Inflammatory macrophage (primary cell): ENCODE measurements around the gene MAP2.

Experiments
- DNase-seq, 2 donors: peaks; one replicate each; pipeline ENCODE4 v3.0.0-alpha.2; 2020 to 2022

Gene MAP2

GRCh38 chr2:209663139-209663538 is 239.3 kb downstream of the MAP2 start:
- no peak for DNase-seq

DNA sequence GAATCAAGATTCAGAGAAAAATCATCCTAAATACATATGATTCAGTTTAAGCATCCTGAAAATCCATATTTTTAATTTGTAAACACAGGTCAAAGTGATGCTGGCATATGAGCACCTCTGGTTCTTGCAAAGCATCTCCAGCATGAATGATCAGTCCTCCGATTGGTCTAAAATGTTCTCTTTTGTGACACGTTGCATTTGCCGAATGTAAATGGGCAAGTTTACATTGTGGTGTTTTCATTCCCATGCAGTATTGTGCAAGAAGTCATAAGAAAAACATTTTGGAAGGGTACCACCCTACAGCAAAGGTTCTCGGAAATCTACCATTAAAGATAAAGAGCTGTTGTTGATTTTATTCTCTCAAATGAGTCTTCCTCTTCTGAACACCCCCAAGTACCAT is 239.8 kb downstream of the MAP2 start:
- DNase-seq = no peak

DNA sequence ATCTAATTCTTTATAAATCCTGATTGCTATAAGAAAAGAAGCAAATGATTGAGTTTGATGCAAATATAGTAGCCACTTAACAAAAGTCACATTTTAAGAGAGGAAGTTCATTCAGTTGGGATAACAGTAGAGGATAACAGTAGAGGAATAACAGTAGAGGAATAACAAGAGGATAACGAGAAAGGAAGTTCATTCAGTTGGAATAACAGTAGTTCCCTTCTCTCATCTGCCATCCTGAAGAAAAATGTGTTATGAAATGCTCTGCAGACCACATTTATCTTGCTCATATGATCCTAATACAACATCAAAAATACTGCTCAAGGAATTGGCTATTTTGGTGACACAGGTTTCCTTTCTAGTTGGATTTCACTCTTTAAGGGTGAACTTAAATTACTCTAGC is 242.4 kb downstream of the MAP2 start:
- DNase-seq = no peak

DNA sequence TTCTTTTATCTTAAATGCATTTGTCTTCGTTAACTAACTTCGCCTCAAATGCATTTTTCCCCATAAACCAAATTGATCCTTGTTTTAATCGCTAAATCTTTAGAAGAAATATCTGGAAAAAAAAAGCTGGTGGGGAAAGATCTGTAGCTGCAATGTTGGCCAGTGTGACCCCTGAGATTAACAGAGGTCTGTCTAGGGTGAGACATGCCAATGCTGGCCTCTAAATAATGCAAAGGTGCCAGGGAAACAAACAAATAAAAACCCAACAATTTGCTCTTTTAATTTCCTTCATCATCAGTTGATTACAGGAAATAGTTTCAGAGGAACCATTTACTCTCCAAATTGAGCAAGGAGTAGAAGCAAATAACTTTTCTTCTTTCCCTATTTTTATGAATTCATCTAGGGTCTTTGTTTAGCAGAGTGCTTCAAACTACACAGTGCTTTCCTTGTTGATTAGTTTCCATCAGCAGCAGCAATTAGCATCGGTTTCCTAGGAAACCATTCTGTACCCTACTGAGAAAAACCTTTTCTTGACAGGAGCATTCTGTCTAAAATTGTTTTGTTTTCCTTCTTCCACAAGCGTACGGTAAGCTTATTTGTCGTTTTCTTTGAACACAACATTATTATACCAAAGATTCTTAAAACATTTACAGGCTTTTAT is 247.3 kb downstream of the MAP2 start:
- no peak for DNase-seq

DNA sequence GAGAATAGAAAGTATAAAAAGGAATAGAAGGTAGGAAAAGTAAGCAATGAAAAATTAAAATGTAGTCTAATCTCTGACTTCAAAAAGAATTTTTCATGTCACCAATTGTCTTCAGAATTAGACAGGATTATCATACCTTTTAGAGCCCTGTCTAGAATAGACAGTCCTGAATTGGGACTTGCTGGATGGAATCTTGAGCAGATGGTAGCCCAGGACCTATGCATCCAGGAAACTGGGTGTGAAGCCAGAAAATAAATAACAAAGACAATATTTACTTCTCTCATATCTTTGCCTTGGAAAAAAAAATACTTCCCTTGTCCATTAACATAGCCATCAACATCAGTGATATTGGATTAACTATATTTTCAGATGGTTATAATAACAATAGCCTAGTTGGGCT is 250.0 kb downstream of the MAP2 start:
- DNase-seq = no peak

DNA sequence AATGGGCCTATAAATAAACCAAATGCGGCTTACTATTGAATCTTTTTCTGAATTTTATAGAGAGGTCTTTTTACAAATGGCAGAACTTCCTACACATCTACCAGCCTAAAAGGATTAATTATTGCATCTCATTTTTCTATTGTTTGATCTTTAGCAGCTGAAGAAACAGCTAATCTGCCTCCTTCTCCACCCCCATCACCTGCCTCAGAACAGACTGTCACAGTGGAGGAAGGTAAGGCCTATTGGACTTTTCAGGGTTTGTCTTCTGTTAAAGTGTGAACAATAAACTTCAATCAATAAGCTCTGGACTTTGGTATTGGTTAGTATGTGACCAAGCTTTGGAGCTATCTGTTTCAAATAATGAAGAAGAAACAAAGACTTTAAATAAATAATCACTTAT is 256.7 kb downstream of the MAP2 start:
- no peak for DNase-seq

DNA sequence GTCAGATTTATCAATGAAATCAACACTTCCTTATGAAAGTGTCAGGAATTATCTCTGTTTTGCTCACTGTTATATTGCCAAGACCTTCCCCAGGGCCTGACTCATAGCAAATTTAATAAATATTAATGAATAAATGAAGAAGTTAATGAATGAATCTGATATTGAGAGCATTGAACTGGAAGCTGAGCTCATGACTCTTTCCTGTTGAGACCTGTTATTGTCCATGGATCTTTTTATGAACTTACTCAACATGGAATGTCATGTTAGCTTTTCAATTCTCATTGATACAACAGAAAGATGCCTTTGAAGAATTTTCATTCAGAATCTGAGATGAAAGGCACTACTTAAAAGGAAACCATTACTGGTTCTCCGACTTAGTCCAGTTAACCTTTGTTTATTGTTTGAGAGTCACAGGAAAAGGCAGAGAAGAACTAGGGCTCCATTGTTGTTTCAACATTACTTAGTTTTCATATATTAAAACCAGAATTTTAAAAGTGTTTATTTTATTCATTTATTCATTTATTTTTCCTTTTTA is 257.4 kb downstream of the MAP2 start:
- DNase-seq = no peak

GRCh38 chr2:209682646-209683045 is 258.8 kb downstream of the MAP2 start:
- no peak for DNase-seq

GRCh38 chr2:209685340-209685739 is 261.5 kb downstream of the MAP2 start:
- DNase-seq = no peak

GRCh38 chr2:209685963-209686362 is 262.1 kb downstream of the MAP2 start:
- no peak for DNase-seq

DNA sequence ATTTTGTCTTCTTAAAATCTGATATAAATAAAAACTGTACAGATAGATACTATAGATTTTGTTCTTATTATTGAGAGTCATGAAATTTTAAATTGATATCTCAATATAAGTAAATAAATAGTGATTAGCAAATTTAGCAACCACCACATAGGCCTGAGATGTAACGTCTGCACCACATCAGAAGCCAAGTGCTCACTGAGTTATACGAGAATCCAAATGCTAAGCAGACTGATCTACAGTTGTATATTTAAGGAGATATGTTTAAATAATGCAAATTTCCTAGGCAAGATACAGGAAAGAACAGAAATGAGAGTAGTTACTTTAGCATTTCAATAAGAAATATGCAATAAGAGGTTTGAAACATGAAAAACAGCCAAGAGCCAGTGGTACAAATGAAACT is 262.6 kb downstream of the MAP2 start:
- no peak for DNase-seq

- no peak for DNase-seq
Measured at GRCh38 chr2:209687323-209687969, 263.6 kb downstream of the MAP2 start.

GRCh38 chr2:209688385-209688784 is 264.5 kb downstream of the MAP2 start:
- DNase-seq = no peak

- no peak for DNase-seq
Measured at GRCh38 chr2:209690029-209690754, 266.3 kb downstream of the MAP2 start.

- DNase-seq = no peak
Measured at GRCh38 chr2:209694748-209695147, 270.9 kb downstream of the MAP2 start.

- DNase-seq = no peak
Measured at GRCh38 chr2:209696836-209697711, 273.2 kb downstream of the MAP2 start.

DNA sequence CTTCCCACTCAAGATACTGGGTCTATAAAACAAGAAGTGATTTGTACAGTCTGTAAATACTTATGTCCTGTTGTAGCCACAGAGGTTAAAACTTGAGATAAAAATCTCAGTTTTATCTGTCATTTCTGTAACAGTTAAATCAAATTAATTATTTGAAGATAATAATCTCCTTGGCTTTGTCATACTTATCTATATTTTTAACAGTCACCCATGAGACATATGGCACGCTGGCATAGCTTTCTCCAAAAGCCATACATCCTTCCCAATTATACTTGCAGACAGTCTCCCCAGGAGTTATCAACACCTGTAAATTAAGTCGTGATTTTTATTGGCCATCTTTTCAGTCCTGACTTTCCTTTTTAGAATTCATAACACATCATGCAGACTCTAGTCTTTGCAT is 278.9 kb downstream of the MAP2 start:
- no peak for DNase-seq

GRCh38 chr2:209713219-209713618 is 289.4 kb downstream of the MAP2 start:
- no peak for DNase-seq

DNA sequence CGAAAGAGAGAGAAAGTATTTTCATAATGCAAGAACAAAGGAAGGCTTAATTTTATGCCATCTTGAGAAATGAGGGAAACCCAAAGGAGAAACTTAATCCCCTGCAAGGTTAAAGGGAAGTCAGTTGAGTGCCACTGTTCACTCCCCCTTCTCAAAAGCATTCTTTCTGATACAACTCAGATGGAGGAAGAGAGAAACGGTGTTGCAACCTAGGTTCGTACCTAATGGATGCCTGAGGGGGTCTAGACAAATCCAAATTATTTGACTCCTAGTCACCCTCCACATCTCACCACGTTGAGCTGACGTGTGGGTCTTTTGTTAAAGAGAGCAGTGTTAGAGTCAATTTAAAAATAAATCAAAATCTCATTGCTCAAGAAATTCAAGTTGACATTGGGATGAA is 295.2 kb downstream of the MAP2 start:
- DNase-seq = no peak

- DNase-seq = no peak
Measured at GRCh38 chr2:209721497-209721896, 297.6 kb downstream of the MAP2 start.

DNA sequence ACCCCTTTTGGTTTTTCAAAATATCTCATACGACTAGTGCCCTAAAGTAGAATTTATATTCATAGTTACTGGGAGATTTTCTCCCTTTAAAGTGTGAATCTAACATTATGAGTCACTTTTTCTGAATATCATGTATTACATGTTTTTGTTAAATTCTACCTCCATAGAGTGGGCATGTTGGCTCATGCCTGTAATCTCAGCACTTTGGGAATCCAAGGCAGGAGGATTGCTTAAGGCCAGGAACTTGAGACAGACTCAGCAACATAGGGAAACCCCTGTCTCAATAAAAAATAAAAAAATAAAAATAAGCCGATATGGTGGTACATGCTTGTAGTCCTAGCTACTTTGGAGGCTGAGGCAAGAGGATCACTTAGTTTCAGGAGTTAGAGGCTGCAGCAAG is 302.5 kb downstream of the MAP2 start:
- DNase-seq = no peak

DNA sequence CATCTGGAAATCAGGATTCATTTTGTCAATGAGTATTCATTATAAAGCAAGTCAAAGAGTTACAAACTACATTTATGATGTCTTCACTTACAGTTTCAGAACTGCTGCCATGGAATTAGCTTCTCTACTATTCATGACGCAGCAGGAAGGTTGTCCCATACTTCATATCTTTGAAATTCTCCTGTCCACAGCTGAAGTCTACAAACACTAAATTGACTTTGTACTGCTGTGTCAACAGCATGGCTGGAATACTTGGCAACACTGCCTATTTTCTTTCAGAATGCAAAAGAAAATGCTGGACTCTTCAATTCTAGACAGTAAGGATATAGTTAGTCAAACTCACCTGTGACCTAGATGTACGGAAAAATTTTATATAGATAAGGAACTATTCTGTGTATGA is 303.2 kb downstream of the MAP2 start:
- no peak for DNase-seq

DNA sequence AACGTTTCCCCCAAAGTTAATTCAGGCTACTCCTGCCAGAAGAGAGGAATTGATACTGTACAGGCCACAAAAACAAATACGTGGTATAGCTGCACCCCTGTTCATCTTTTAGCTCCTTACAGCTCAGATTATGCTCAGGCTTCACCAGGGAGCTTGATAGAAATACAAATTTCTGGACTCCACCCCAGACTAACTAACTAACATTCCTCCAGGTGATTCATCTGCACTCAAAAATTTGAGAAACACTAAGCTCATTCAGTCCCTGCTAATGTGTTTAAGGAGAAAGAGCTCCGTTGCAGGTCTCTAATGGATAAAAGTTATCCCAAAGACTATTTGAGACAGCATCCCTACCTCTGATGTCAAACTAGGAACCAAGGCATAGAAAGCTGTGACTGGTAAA is 311.0 kb downstream of the MAP2 start:
- no peak for DNase-seq
